Epithelial cell of alveolus of lung (primary cell): ENCODE data around the gene MT2A. TPM values are rescaled to one million over a fixed set of nuclear protein-coding genes. Genes with fewer than 3 reads are reported as not detected.

Experiments used
- total RNA-seq: library from RNA; depleted of rRNA; stranded (reverse); fragments of >200 nt; gene quantifications from 2 replicates; pipeline ENCODE4 v1.2.1, GENCODE V29; 2015

MT2A gene
- total RNA-seq, result 177 and 1,835 TPM in 2 replicates

DNA sequence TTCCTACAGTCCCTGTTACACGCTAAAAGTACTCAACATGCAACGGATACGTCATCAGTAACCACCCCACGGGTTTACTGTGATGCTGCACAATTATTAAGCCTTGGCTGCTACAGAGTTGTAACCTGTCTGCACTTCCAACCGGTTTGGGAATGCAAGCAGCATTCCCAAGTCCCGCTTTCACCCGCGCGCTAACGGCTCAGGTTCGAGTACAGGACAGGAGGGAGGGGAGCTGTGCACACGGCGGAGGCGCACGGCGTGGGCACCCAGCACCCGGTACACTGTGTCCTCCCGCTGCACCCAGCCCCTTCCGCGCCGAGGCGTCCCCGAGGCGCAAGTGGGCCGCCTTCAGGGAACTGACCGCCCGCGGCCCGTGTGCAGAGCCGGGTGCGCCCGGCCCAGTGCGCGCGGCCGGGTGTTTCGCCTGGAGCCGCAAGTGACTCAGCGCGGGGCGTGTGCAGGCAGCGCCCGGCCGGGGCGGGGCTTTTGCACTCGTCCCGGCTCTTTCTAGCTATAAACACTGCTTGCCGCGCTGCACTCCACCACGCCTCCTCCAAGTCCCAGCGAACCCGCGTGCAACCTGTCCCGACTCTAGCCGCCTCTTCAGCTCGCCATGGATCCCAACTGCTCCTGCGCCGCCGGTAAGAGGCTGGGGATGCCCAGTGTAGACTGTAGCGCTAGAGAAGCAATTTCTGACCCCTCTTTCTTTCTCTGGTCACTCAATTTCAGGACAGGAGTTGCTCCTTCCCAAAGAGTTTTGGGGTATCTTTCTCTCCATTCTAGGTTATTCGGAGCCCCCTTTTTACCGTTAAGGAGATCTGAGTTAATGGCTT, at the start of gene MT2A:
Gene MT2A (plus strand): TSS at position 542 of the 833 bp plus-strand sequence. CDS start 72 bp downstream, at position 614.

DNA sequence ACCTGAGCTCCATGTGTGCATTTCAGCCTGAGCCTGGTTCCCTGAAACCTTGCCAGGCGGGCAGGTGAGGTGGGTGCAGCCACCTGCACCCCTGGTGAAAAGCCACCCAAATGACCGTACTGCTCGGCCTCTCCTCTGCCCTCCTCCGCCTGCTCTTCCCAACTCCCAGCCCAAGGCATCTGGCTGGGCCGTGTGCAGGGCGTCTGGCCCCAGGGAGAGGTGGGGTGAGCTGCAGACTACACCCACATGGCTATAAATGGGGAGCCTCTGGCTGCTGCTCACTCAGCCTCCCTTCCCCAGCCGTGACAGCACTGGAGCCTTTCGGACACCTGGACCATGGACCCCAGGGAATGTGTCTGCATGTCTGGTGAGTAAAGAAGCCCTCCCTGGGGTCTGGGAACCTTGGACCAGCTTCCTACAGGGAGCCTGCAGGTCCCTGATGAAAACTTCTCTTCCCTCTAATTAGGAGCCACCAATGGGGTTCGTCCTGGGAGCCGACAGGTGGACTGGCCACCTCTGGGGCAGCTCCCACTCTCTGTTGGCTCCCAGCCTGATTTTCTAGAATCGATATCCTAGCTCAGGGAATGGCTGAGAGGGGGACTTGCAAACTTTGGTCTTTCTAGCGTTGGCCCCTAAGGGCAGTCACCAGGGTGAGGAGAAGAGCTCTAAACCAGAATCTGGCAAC, 43.4 kb upstream of the MT2A start, which contains the start of gene MT4:
Gene MT4 (plus strand): TSS at position 281 of the 685 bp plus-strand sequence. CDS start 56 bp downstream, at position 337.

DNA sequence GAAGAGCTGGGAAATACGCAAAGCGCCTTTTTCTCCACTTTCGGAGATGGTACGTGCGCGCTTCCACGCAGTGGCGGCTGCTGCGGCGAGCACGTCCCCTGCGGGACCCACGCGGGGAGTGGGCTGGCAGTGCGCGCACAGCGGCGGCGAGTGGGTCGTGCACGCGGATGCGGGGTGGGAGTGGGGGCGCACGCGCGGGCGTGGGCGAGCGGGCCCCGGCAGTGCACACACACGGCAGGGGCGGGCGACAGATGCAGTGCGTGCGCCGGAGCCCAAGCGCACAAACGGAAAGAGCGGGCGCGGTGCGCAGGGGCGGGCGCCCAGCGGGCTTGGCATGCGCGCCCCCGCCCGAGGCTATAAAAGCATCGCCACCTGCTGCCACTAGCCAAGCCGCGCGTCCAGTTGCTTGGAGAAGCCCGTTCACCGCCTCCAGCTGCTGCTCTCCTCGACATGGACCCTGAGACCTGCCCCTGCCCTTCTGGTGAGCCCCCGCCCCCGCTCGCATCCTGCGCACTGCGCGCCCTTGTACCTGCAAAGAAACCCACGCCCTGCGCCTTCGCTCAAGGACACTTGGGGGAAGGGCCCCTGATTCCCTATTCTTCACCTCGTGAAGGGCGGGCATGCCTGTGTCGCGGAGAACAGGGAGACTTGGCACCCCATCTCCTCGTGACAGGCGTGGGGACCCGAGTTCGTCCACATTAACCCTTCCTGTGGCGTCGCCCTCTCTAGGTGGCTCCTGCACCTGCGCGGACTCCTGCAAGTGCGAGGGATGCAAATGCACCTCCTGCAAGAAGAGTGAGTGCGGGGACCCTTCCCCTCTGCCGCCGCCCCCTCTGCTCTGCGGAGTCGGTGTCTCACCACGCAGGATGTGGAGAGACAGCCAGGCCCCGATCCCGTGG, 19.0 kb upstream of the MT2A start, which contains the start of gene MT3:
Gene MT3 (plus strand): TSS at position 388 of the 899 bp plus-strand sequence. CDS start 63 bp downstream, at position 451.

DNA sequence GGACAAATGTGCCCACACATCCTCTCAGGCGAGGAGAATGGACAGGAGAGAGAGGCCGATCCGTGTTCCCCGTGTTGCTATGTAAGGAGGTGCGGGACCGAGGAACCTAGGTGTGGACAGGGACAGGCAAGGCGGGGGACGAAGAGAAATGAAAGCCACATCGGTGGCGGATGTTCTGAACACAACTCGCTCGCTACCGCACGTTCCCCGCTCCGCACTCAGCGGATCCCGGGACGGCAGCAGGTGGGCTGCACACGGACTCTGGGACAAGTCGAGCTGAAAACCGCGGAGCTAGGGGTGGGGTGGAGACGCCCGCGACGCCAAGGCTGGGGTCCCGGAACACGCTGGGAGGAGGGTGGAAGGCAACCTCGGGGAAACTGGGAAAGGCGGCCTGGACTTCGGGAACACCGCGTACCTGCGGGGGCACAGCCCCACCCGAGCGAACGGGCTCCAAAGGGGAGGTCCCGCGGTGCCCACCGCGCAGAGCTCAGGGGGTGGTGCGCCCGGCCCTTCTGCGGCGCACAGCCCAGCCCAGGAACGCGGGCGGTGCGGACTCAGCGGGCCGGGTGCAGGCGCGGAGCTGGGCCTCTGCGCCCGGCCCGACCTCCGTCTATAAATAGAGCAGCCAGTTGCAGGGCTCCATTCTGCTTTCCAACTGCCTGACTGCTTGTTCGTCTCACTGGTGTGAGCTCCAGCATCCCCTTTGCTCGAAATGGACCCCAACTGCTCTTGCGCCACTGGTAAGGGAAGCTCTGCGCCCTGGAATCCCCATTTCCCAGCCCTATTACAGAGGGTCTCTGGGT, 17.0 kb downstream of the MT2A start, which contains the start of gene MT1E:
Gene MT1E (plus strand): TSS at position 642 of the 803 bp plus-strand sequence. CDS start 71 bp downstream, at position 713.

DNA sequence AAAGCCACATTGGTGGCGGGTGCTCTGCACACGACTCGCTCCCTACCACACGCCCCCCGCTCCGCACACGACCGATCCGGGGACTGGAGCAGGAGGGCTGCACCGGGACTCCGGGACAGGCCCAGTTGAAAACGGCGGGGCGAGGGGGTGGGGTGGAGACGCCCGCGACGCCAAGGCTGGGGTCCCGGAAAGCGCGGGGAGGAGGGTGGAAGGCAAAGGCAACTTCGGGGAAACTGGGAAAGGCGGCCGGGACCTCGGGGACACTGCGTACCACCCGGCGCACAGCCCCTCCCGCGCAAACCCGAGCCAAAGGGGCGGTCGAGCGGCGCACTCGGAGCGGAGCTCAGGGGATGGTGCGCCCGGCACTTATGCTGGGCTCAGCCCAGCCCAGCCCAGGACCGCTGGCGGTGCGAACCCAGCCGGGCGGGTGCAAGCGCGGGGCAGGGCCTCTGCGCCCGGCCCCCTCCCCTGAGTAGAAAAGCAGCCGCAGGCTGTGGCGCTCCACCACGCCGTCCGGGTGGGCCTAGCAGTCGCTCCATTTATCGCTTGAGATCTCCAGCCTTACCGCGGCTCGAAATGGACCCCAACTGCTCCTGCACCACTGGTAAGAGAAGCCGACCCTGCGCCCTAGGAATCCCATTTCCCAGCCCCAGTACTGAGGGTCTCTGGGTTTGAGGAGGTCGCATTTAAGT, 23.9 kb downstream of the MT2A start, which contains the start of gene MT1M:
Gene MT1M (plus strand): TSS at position 504 of the 692 bp plus-strand sequence. CDS start 73 bp downstream, at position 577.

DNA sequence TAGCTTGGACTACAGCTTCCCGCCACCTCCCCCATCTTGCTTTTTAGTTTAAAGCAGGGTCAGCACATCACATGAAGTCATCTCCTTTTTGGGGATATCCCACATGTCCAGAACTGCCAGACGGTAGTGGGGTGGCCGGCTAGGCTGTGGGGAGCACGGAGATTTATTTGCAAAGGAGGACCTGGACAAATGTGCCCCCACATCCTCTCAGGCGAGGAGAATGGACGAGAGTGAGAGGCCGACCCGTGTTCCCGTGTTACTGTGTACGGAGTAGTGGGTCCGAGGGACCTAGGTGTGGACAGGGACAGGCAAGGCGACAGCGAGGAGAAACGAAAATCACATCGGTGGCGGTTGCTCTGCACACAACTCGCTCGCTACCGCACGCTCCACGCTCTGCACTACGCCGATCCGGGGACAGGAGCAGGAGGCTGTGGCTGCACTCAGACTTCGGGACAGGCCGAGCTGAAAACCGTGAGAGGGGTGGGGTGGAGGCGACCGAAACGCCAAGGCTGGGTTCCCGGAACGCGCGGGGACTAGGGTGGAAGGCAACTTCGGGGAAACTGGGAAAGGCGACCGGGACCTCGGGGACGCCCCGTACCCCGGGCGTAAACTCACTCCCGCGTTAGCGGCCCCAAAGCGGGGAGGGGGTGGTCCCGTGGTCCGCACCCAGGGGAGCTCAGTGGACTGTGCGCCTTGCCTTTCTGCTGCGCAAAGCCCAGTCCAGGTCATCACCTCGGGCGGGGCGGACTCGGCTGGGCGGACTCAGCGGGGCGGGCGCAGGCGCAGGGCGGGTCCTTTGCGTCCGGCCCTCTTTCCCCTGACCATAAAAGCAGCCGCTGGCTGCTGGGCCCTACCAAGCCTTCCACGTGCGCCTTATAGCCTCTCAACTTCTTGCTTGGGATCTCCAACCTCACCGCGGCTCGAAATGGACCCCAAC, 29.7 kb downstream of the MT2A start, which contains the start of gene MT1A:
Gene MT1A (plus strand): TSS at position 853 of the 937 bp plus-strand sequence. CDS start 73 bp downstream, at position 926.

DNA sequence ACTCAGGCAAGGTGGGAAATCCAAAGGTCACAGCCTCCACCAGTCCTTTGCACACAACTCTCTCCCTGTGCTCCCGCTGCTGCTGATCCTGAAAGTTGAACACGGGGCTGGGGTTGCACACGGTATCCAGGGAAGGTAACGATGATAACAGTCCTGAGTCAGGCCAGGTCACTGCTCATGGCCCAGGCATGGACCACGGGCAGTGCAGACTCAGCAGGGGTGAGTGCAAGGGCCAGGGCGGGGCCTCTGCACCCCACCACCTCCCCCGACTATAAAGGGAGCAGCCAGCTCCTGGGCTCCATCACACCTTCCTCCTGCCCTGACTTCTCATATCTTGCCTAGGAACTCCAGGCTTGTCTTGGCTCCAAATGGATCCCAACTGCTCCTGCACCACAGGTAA, 43.2 kb downstream of the MT2A start, which contains the start of gene MT1B:
Gene MT1B (plus strand): TSS at position 301 of the 400 bp plus-strand sequence. CDS start 68 bp downstream, at position 369.

DNA sequence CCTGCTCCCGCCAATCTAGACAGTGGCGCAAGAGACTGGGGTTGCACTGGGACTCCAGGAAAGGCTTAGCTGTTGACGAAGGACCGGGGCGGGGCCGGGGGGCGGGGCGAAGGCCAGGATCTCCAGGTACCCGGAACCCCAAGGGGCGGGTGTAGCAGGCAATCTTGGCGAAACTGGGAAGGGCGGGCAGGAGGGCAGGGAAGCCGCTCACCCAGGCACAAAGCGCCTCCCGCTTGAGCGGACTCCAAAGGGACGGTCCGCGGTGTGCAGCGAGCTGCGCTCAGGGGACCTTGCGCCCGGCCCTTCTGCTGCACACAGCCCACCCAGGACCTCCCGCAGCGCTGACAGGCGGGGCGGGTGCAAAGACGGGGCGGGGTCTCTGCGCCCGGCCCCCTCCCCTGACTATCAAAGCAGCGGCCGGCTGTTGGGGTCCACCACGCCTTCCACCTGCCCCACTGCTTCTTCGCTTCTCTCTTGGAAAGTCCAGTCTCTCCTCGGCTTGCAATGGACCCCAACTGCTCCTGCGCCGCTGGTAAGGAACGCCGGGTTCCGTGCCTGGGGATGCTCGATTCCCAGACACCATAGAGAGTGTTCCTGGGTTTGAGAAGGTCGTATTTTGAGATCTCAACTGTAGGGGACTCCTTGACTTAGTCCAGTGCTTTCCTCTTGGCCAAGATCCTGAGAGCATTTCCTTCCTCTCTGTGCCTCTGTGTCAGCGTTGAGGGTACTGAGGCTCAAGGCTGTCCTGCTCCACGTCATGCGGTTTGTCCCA, 49.4 kb downstream of the MT2A start, which contains the start of gene MT1F:
Gene MT1F (plus strand): TSS at position 405 of the 772 bp plus-strand sequence. CDS start 100 bp downstream, at position 505.

Other genes starting within 250 kb of the MT2A start
- 121 and 137 TPM in 2 replicates for gene AMFR, start 183.0 kb upstream of the MT2A start, total RNA-seq
- gene NUDT21, start 157.3 kb upstream of the MT2A start, total RNA-seq, result 54.5 and 64.5 TPM in 2 replicates
- gene OGFOD1, start 157.0 kb upstream of the MT2A start, total RNA-seq, result 29.1 and 49.0 TPM in 2 replicates
- gene BBS2, start 88.6 kb upstream of the MT2A start, total RNA-seq, result 30.1 and 56.3 TPM in 2 replicates
- gene MT4, start 43.5 kb upstream of the MT2A start, total RNA-seq, result not detected in 2 replicates
- gene MT3, start 19.1 kb upstream of the MT2A start, total RNA-seq, result 0.52 TPM in 1 of 2 replicates, not detected in the other
- 254 and 593 TPM in 2 replicates for gene MT1E, start 17.2 kb downstream of the MT2A start, total RNA-seq
- gene MT1M, start 24.1 kb downstream of the MT2A start, total RNA-seq, result 10.9 and 12.5 TPM in 2 replicates
- gene MT1A, start 30.1 kb downstream of the MT2A start, total RNA-seq, result 22.4 and 82.3 TPM in 2 replicates
- not detected in 2 replicates for gene MT1B, start 43.3 kb downstream of the MT2A start, total RNA-seq
- gene MT1F, start 49.4 kb downstream of the MT2A start, total RNA-seq, result 1.3 and 5.2 TPM in 2 replicates
- gene MT1G, start 59.5 kb downstream of the MT2A start, total RNA-seq, result 18.6 and 78.2 TPM in 2 replicates
- not detected in 2 replicates for gene MT1H, start 61.2 kb downstream of the MT2A start, total RNA-seq
- 183 and 239 TPM in 2 replicates for gene MT1X, start 73.9 kb downstream of the MT2A start, total RNA-seq
- gene NUP93, start 121.5 kb downstream of the MT2A start, total RNA-seq, result 40.2 and 73.8 TPM in 2 replicates